ENCODE data around the gene CDX1. TPM values are rescaled to one million over a fixed set of nuclear protein-coding genes. Genes with fewer than 3 reads are reported as not detected.

The CDX1 gene
- total RNA-seq, 1 experiment from 2014 or later: 0.29 TPM

DNA sequence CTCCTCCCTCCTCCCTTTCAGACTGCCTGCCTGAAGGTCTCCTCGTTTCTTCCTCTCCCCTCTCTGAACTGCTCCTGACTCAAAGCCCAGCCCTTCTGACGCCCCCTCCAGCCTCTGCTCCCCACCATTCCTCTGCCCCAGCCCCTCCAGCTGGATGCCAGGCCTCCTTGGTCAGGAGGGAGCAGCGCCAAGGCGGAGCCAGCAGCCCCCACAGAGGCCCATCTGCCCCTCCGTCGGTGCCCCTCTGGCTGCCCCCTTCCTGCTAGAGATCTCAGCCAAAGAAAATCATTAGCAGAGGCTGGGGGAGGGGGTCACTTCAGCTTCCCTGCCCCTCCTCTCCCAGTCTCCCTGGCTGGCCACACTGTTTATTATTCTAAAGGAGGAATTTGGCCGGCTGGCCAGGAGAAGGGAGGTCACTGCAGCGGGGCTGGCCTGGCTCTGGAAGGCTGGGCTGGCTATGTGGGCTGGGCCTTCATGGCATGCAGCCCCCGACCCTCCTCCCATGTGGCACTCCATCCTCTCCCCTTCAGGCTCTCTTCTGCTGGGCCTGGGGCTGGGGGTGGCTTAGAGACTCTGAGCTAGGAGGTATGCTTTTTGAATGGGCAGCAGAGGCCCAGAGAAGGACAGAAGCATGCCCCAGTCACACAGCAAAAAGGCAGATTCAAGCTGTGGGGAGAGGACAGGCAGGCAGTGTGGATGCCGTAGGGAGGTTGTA lies 27.9 kb upstream of the CDX1 start:
- no peak overlapping the region for H3K4me3 ChIP-seq (ENCODE audit: low read depth, low read length)
- no peaks in the 10 kb centered on the region for H3K27me3 ChIP-seq (replicated peaks; ENCODE audit: control insufficient read depth, insufficient read depth, low read length)
- no peaks in the 10 kb centered on the region for H3K9me3 Mint-ChIP-seq (ENCODE audit: unreplicated experiment)
- H3K36me3 ChIP-seq (ENCODE audit: control insufficient read depth, insufficient read depth, low read length): no peaks in the 10 kb centered on the region
- H3K9me3 ChIP-seq: no peaks in the 10 kb centered on the region
- TF ChIP-seq, protein P1, sequence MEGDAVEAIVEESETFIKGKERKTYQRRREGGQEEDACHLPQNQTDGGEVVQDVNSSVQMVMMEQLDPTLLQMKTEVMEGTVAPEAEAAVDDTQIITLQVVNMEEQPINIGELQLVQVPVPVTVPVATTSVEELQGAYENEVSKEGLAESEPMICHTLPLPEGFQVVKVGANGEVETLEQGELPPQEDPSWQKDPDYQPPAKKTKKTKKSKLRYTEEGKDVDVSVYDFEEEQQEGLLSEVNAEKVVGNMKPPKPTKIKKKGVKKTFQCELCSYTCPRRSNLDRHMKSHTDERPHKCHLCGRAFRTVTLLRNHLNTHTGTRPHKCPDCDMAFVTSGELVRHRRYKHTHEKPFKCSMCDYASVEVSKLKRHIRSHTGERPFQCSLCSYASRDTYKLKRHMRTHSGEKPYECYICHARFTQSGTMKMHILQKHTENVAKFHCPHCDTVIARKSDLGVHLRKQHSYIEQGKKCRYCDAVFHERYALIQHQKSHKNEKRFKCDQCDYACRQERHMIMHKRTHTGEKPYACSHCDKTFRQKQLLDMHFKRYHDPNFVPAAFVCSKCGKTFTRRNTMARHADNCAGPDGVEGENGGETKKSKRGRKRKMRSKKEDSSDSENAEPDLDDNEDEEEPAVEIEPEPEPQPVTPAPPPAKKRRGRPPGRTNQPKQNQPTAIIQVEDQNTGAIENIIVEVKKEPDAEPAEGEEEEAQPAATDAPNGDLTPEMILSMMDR (IDR thresholded peaks at IDR 0.05; ENCODE audit: insufficient read depth in 1 of 2, low read depth in 1 of 2, low read length in 1 of 2, severe bottlenecking in 1 of 2, unreplicated experiment in 1 of 2): no peak
- peak overlapping the region; percentile 92 for H3K27ac Mint-ChIP-seq (ENCODE audit: unreplicated experiment)
- CTCF ChIA-PET: interaction anchor here (0.7 to 1.2 kb wide), 3 partner anchors 11 to 137 kb away, joined by 3 to 4 read pairs (median 4); no protein-coding TSS in a partner anchor
- peaks cover 11% of the 10 kb centered on the region for H3K36me3 Mint-ChIP-seq (ENCODE audit: insufficient read depth, unreplicated experiment)
- POLR2A ChIA-PET: no interaction called here
- intact Hi-C loops (cut with micrococcal nuclease; ENCODE audit: unreplicated experiment): no loop called here
- BruUV-seq (replicated peaks): no TSS peak
- H3K27me3 Mint-ChIP-seq (ENCODE audit: insufficient read depth, unreplicated experiment): no peaks in the 10 kb centered on the region
- DNase-seq: peak; percentile 78 to 82
- H3K4me1 ChIP-seq: peaks cover 79% of the 10 kb centered on the region
- H3K4me1 Mint-ChIP-seq (ENCODE audit: low read depth, unreplicated experiment): peaks cover 58% of the 10 kb centered on the region
- H3K4me3 Mint-ChIP-seq (ENCODE audit: unreplicated experiment): peak overlapping the region; percentile 49

DNA sequence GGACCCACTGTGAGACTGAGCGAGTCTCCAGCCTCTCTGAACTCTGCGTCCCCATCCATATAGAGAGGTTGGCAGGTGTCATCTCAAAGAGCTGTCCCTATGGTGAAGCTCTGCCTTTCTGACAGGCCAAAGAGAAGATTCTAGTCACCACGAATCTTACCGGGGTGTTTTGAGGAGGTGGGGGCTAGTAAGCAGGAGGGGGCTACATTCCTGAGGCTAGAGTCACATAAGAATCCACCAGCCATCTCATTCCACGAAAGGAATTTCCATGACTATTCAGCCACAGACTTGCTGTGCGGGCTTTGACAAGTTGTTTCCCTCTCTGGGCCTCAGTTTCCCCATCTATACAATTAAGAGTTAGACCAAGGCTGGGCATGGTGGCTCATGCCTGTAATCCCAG lies 27.2 kb upstream of the CDX1 start:
- no peaks in the 10 kb centered on the region for H3K9me3 ChIP-seq
- H3K36me3 ChIP-seq (ENCODE audit: control insufficient read depth, insufficient read depth, low read length): no peaks in the 10 kb centered on the region
- intact Hi-C loops (cut with micrococcal nuclease; ENCODE audit: unreplicated experiment): no loop called here
- no peaks in the 10 kb centered on the region for H3K27me3 ChIP-seq (replicated peaks; ENCODE audit: control insufficient read depth, insufficient read depth, low read length)
- BruUV-seq (replicated peaks): no TSS peak
- H3K27ac Mint-ChIP-seq (ENCODE audit: unreplicated experiment): peak overlapping the region; percentile 92
- TF ChIP-seq, protein P1 (IDR thresholded peaks at IDR 0.05; ENCODE audit: insufficient read depth in 1 of 2, low read depth in 1 of 2, low read length in 1 of 2, severe bottlenecking in 1 of 2, unreplicated experiment in 1 of 2): no peak
- H3K4me1 ChIP-seq: peaks cover 85% of the 10 kb centered on the region
- DNase-seq: no peak
- H3K27me3 Mint-ChIP-seq (ENCODE audit: insufficient read depth, unreplicated experiment): no peaks in the 10 kb centered on the region
- no peak overlapping the region for H3K4me3 ChIP-seq (ENCODE audit: low read depth, low read length)
- ChIA-PET CTCF (interaction anchor here (0.6 to 0.7 kb wide), 2 partner anchors 80 to 136 kb away, joined by 3 to 6 read pairs; no protein-coding TSS in a partner anchor), POLR2A (no interaction called here)
- H3K36me3 Mint-ChIP-seq (ENCODE audit: insufficient read depth, unreplicated experiment): peaks cover 11% of the 10 kb centered on the region
- H3K4me1 Mint-ChIP-seq (ENCODE audit: low read depth, unreplicated experiment): peaks cover 65% of the 10 kb centered on the region
- H3K9me3 Mint-ChIP-seq (ENCODE audit: unreplicated experiment): no peaks in the 10 kb centered on the region
- H3K4me3 Mint-ChIP-seq (ENCODE audit: unreplicated experiment): peak overlapping the region; percentile 49

DNA sequence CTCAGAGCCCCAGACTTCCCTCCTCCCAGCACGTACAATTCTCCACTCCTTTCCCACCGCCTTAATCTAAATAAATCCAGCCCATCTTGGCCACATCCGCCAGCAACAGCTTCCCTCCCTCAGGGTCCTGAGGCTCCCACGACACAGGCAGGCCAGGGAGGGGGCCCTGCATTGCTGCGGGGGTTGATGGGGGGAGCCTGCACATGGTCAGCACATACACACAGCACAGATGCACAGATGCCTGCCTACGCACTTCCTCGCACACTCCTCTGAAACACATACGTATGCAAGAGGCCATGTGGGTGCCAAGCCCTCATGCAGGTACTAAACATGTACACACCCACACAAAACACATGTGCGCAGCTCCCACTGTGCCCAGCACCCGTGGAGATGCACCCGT lies 25.7 kb upstream of the CDX1 start:
- ChIA-PET CTCF (no interaction called here), POLR2A (no interaction called here)
- intact Hi-C loops (cut with micrococcal nuclease; ENCODE audit: unreplicated experiment): no loop called here
- no TSS peak for BruUV-seq (replicated peaks)
- H3K27ac Mint-ChIP-seq (ENCODE audit: unreplicated experiment): peak overlapping the region; percentile 92
- no peaks in the 10 kb centered on the region for H3K27me3 Mint-ChIP-seq (ENCODE audit: insufficient read depth, unreplicated experiment)
- no peak overlapping the region for H3K4me3 ChIP-seq (ENCODE audit: low read depth, low read length)
- H3K4me1 Mint-ChIP-seq (ENCODE audit: low read depth, unreplicated experiment): peaks cover 75% of the 10 kb centered on the region
- peaks cover 96% of the 10 kb centered on the region for H3K4me1 ChIP-seq
- DNase-seq: no peak
- no peaks in the 10 kb centered on the region for H3K9me3 ChIP-seq
- H3K27me3 ChIP-seq (replicated peaks; ENCODE audit: control insufficient read depth, insufficient read depth, low read length): no peaks in the 10 kb centered on the region
- H3K36me3 ChIP-seq (ENCODE audit: control insufficient read depth, insufficient read depth, low read length): no peaks in the 10 kb centered on the region
- TF ChIP-seq, protein P1 (IDR thresholded peaks at IDR 0.05; ENCODE audit: insufficient read depth in 1 of 2, low read depth in 1 of 2, low read length in 1 of 2, severe bottlenecking in 1 of 2, unreplicated experiment in 1 of 2): no peak
- H3K36me3 Mint-ChIP-seq (ENCODE audit: insufficient read depth, unreplicated experiment): peaks cover 11% of the 10 kb centered on the region
- H3K9me3 Mint-ChIP-seq (ENCODE audit: unreplicated experiment): no peaks in the 10 kb centered on the region
- peak overlapping the region; percentile 11 for H3K4me3 Mint-ChIP-seq (ENCODE audit: unreplicated experiment)

Data from Caco-2 (cell line).